Karpas-422 (cell line): ENCODE data around the gene MYO18A. TPM values are rescaled to one million over a fixed set of nuclear protein-coding genes. Genes with fewer than 3 reads are reported as not detected.
A peak's percentile ranks its signal among the peaks of the same experiment; 100 is the strongest.
"Not testable (repeated sequence)": the region's sequence is repeated elsewhere in the genome, so short reads cannot be mapped to it uniquely, and the experiment has no call there.

Source experiments
- DNase-seq: peaks from one replicate; pipeline ENCODE4 v3.0.0-alpha.2; 2015
- H2AFZ ChIP-seq: fragments of 200-600 bp; sonication (generic); 2 replicates; pipeline ENCODE4 v1.6.1; 2014; ENCODE audit warnings: antibody characterized with exemption, low read length, mixed read lengths
- H3K27ac ChIP-seq: fragments of 200-600 bp; sonication (generic); 2 replicates; pipeline ENCODE4 v1.5.1; 2014; ENCODE audit warnings: mild to moderate bottlenecking, low read length, moderate library complexity
- H3K27me3 ChIP-seq: fragments of 200-600 bp; sonication (generic); 2 replicates; pipeline ENCODE4 v1.6.1; 2014; ENCODE audit warnings: low read length, mixed read lengths
- H3K36me3 ChIP-seq: fragments of 200-600 bp; sonication (generic); 2 replicates; pipeline ENCODE4 v1.6.1; 2014; ENCODE audit warnings: low read length, mixed read lengths; ENCODE audit not compliant: insufficient read depth
- H3K4me1 ChIP-seq: fragments of 200-600 bp; sonication (generic); 2 replicates; pipeline ENCODE4 v1.6.1; 2014; ENCODE audit warnings: mild to moderate bottlenecking, low read length, mixed read lengths
- H3K4me2 ChIP-seq: fragments of 200-600 bp; sonication (generic); 2 replicates; pipeline ENCODE4 v1.6.1; 2014; ENCODE audit warnings: low read length, low read depth, mild to moderate bottlenecking; ENCODE audit not compliant: poor library complexity, severe bottlenecking
- H3K4me3 ChIP-seq: fragments of 200-600 bp; sonication (generic); 2 replicates; pipeline ENCODE4 v1.5.1; 2014; ENCODE audit warnings: mild to moderate bottlenecking, antibody characterized with exemption, low read length, mixed read lengths
- H3K79me2 ChIP-seq: fragments of 200-600 bp; sonication (generic); 2 replicates; pipeline ENCODE4 v1.6.1; 2014; ENCODE audit warnings: mild to moderate bottlenecking, low read length, mixed read lengths
- H3K9ac ChIP-seq: fragments of 200-600 bp; sonication (generic); 2 replicates; pipeline ENCODE4 v1.6.0; 2014; ENCODE audit warnings: low read length
- H3K9me2 ChIP-seq: fragments of 200-600 bp; sonication (generic), shearing (Covaris generic); replicated peaks from 2 replicates; pipeline ENCODE4 v1.6.0; 2014; ENCODE audit warnings: mild to moderate bottlenecking, low read length, moderate library complexity; ENCODE audit not compliant: insufficient read depth
- H3K9me3 ChIP-seq: fragments of 300-700, 200-600 bp; sonication (generic); 2 replicates; pipeline ENCODE4 v1.6.1; 2014; ENCODE audit warnings: low read length, mixed read lengths
- H4K20me1 ChIP-seq: fragments of 200-600 bp; sonication (generic); 2 replicates; pipeline ENCODE4 v1.6.1; 2014; ENCODE audit warnings: mild to moderate bottlenecking, antibody characterized with exemption, low read length, low read depth; ENCODE audit not compliant: insufficient read depth
- total RNA-seq: library from RNA; depleted of rRNA; stranded (reverse); fragments of >200 nt; shearing (Covaris generic); gene quantifications from 2 replicates; pipeline ENCODE4 v1.2.3, GENCODE V29; 2014; ENCODE audit warnings: low replicate concordance

Gene MYO18A
- total RNA-seq, 1 experiment from 2014 or later = 16.4 TPM

DNA sequence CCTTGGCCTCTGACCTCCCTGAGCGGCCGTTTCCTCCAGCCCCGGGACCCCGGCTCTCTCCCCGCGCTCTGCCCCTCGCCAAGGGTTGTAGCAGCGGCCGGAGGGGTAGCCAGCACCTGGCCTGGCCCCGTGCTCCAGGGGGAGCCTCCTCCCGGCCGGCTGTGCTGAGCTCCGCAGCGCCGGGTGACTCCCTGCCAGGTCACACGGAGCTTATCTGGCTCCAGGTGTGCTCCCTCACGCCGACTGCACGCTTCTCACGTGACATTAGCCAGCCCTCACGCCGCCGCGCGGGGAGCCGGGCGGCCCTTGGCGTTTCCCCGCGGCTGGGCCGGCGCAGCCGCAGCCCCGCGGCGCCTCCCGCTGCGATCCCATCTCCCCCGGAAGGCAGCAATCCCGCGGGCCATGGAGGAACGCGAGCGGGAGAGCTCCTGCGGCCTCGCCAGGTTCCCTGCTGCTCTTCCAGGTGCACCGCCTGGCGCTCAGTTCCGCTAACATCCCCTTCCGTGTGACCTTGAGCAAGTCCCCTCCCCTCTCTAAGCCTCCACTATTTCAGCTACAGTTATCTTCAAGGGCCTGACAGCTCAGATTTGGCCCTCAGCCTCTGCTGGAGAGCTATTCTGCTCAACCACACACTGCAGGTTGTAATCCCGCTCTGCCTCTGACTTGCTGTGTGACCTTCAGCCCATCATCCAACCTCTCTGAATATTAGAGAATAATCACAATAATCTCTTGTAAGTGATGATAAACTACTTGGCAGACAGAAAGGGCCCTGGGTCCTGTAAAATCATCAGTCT, 3.4 kb downstream of the MYO18A start:
- Histone ChIP-seq H3K27ac (no peak overlapping the region), H4K20me1 (no peaks in the 10 kb centered on the region), H3K4me2 (peak overlapping the region; percentile 85), H3K4me3 (peak overlapping the region; percentile 72), H3K27me3 (no peaks in the 10 kb centered on the region), H2AFZ (peak overlapping the region; percentile 93), H3K4me1 (peaks cover 26% of the 10 kb centered on the region), H3K79me2 (no peaks in the 10 kb centered on the region), H3K36me3 (no peaks in the 10 kb centered on the region), H3K9ac (peak overlapping the region; percentile 67), H3K9me2 (no peaks in the 10 kb centered on the region), H3K9me3 (no peaks in the 10 kb centered on the region)
- peak; percentile 78 for DNase-seq

DNA sequence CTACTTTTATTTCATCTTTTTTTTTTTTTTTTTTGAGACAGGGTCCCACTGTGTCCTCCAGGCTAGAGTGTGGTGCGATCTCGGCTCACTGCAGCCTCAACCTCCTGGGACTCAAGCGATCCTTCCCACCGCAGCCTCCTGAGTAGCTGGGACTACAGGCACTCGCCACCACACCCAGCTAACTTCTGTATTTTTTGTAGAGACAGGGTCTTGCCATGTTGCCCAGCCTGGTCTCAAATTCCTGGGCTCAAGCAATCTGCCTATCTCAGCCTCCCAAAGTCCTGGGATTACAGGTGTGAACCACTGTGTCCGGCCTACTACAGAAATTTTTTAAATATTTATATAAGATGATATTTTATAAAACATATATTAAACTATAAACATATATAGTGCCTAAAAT, 4.8 kb downstream of the MYO18A start:
- no peak for DNase-seq
- Histone ChIP-seq H3K9ac (no peak overlapping the region), H3K36me3 (no peaks in the 10 kb centered on the region), H4K20me1 (no peaks in the 10 kb centered on the region), H3K27ac (no peak overlapping the region), H3K4me3 (no peak overlapping the region), H3K27me3 (no peaks in the 10 kb centered on the region), H2AFZ (no peak overlapping the region), H3K9me3 (no peaks in the 10 kb centered on the region), H3K4me2 (no peak overlapping the region), H3K4me1 (peaks cover 20% of the 10 kb centered on the region), H3K9me2 (no peaks in the 10 kb centered on the region), H3K79me2 (no peaks in the 10 kb centered on the region)

DNA sequence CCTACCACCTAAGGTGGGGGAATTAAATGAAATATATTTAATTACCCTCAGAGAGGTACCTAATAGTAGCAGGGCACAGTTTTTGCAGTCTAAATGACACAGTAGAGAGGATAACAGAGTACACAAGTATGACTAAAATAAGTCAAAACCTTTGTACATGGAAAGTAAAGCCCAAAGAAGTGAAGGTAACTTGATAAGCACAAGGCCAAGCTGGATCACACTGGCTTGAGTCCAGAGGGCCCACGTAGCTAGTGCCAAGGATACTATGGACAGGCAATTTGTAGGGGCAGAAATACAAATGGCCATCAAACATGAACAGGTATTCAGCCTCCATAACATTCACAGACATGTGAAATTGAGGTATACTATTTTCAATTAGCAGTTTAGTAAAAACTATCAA, 7.6 kb downstream of the MYO18A start:
- no peaks in the 10 kb centered on the region for H3K9me3 ChIP-seq
- H4K20me1 ChIP-seq = no peaks in the 10 kb centered on the region
- H3K36me3 ChIP-seq = no peaks in the 10 kb centered on the region
- DNase-seq = no peak
- H3K4me2 ChIP-seq = no peak overlapping the region
- no peaks in the 10 kb centered on the region for H3K79me2 ChIP-seq
- H3K9me2 ChIP-seq = no peaks in the 10 kb centered on the region
- H3K27ac ChIP-seq = no peak overlapping the region
- H3K27me3 ChIP-seq = no peaks in the 10 kb centered on the region
- peaks cover 14% of the 10 kb centered on the region for H3K4me1 ChIP-seq
- H3K9ac ChIP-seq = no peak overlapping the region
- no peak overlapping the region for H2AFZ ChIP-seq
- no peak overlapping the region for H3K4me3 ChIP-seq

DNA sequence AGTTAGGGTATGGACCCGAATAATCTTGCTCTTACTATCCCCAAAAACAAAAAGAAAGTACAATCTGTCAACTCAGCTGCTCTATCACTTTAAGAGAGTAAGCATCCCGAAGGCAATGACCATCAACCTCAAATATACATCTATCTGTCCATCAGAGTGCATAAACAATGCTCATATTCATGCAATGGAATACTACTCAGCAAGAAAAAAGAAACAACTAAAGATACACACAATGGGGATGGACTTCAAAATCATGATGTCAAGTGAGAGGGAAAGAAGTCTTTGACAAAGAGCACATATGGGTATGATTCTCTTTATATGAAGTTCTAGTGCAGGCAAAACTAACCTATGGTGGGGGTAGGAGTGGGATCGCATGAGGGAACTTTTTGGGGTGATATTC, 9.5 kb downstream of the MYO18A start:
- no peak overlapping the region for H3K4me2 ChIP-seq
- H3K9ac ChIP-seq = no peak overlapping the region
- H2AFZ ChIP-seq = no peak overlapping the region
- no peaks in the 10 kb centered on the region for H3K4me1 ChIP-seq
- no peaks in the 10 kb centered on the region for H3K27me3 ChIP-seq
- H3K79me2 ChIP-seq = no peaks in the 10 kb centered on the region
- H3K36me3 ChIP-seq = no peaks in the 10 kb centered on the region
- H3K4me3 ChIP-seq = no peak overlapping the region
- no peak for DNase-seq
- no peaks in the 10 kb centered on the region for H3K9me2 ChIP-seq
- no peaks in the 10 kb centered on the region for H3K9me3 ChIP-seq
- no peaks in the 10 kb centered on the region for H4K20me1 ChIP-seq
- H3K27ac ChIP-seq = no peak overlapping the region

DNA sequence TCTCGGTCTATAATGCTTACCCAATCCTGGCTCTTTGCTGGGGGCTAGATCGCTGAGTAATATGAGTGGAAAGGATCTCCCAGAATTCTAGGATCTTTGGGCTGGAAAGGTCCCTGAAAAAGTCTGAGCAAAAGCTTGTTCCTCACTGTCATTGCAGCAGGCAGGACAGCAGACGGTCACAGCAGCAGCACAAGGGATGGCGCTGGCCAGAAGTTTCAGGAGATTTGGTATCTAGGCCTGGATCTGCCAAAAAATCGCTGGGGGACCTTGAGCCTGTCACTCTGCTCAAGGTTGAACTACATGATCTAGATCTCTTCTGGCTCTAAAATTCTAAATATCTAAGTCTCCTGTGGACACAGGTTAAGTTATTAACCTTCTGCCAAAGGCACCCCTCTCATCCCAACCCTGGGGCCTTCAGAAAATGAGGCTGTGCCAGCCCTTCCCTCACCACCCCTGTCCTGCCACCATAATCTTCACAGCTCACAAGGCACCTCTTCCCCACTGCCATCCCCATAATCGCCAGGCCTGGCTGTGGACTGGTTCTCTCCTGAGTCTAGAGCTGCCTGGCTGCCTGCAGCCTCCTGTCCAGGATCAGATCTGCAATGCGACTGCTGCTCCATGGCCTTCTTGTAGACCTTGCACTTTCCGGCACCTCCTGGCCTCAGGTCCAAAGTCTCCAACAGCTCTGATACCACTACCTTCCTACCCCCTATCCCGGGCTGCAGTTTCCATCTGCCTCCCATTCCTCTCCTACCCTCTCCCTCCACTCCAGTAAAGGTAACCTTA, 10.2 kb downstream of the MYO18A start:
- Histone ChIP-seq H3K9me3 (no peaks in the 10 kb centered on the region), H4K20me1 (no peaks in the 10 kb centered on the region), H3K27ac (no peak overlapping the region), H2AFZ (no peak overlapping the region), H3K36me3 (no peaks in the 10 kb centered on the region), H3K79me2 (no peaks in the 10 kb centered on the region), H3K9ac (no peak overlapping the region), H3K27me3 (no peaks in the 10 kb centered on the region), H3K4me1 (no peaks in the 10 kb centered on the region), H3K4me3 (no peak overlapping the region), H3K9me2 (no peaks in the 10 kb centered on the region), H3K4me2 (no peak overlapping the region)
- DNase-seq = no peak

DNA sequence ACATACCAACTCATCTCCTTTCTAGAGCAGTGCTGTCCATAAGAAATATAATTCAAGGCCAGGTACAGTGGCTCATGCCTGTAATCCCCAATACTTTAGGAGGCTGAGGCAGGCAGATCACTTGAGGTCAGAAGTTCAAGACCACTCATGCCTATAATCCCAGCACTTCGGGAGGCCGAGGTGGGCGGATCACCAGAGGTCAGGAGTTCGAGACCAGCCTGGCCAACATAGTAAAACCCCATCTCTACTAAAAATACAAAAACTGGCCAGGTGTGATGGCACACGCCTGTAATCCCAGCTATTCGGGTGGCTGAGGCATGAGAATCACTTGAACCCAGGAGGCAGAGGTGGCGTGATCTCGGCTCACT, 11.5 kb downstream of the MYO18A start:
- H4K20me1 ChIP-seq, H3K9me2 ChIP-seq, H3K79me2 ChIP-seq, H3K4me3 ChIP-seq, H3K27me3 ChIP-seq, H3K9me3 ChIP-seq, H2AFZ ChIP-seq, H3K4me2 ChIP-seq, DNase-seq, H3K9ac ChIP-seq, H3K27ac ChIP-seq, H3K4me1 ChIP-seq, H3K36me3 ChIP-seq: not testable (repeated sequence)

DNA sequence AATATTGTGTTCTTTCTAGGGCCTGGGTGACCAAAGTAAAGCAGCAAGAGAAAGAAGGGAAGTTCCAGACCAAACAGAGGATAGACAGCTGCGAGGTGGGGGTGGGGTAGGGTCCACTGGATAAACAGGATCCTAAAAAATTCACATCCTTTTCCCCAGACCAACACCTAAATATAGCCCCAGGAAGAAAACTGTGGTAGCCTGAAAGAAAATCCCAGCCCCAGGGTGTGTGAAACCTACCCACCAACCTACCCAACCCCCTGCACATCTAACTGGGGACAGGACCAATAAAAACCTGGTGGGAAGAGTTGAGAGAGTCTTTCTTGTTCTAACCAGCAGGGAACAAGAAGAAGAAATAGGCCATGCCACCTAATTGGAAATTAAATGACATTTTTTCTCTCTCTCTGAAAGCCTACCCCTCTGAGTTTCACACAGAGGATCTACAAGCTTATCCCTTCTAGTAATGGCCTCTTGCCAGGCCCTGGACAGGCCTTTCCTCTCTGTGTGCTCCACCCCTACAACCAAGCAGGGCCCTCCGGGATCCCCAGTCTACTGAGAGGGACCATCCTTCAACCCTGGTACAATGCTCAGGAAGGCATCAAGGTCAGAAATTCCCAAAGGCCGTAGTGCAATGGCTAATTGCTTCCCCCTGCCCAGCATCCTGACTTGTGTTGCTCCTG, 12.0 kb downstream of the MYO18A start:
- no peak overlapping the region for H3K9ac ChIP-seq
- H3K4me1 ChIP-seq = no peaks in the 10 kb centered on the region
- H3K9me3 ChIP-seq = no peaks in the 10 kb centered on the region

DNA sequence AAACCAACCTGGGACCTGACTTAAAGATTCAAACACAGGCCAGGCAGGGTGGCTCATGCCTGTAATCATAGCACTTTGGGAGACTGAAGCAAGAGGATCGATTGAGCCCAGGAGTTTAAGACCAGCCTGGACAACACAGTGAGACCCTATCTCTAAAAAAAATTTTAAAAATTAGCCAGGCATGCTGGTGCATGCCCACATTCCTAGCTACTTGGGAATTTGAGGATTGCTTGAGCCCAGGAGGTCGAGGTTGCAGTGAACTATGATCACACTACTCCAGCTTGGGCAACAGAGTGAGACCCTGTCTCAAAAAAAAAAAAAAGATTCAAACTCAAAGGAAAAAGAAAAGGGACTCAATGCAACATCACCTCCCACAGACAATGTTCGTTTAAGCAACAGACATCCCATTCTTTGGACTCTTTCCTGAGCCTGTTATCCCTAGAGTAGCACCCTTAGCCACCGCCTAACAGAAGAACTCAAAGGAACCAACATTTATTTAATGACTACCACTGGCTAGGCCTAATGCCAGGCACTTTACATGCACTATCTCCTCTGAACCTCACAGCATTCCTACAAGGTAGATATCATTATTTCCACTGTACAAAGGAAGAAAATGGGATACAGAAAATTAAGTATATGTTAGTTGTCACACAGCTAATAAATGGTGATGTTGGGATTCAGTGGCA, 12.7 kb downstream of the MYO18A start:
- no peak for DNase-seq
- no peak overlapping the region for H2AFZ ChIP-seq
- no peaks in the 10 kb centered on the region for H3K9me3 ChIP-seq
- no peaks in the 10 kb centered on the region for H3K79me2 ChIP-seq
- H3K9me2 ChIP-seq = no peaks in the 10 kb centered on the region
- H4K20me1 ChIP-seq = no peaks in the 10 kb centered on the region
- no peak overlapping the region for H3K9ac ChIP-seq
- no peak overlapping the region for H3K27ac ChIP-seq
- H3K4me1 ChIP-seq = no peaks in the 10 kb centered on the region
- H3K4me2 ChIP-seq = no peak overlapping the region
- H3K36me3 ChIP-seq = no peaks in the 10 kb centered on the region
- no peaks in the 10 kb centered on the region for H3K27me3 ChIP-seq
- H3K4me3 ChIP-seq = no peak overlapping the region

More for the DNA sequence above, 12.0 kb downstream of the MYO18A start:
- Histone ChIP-seq H4K20me1 (no peaks in the 10 kb centered on the region), H2AFZ (no peak overlapping the region), H3K27me3 (no peaks in the 10 kb centered on the region), H3K9me2 (no peaks in the 10 kb centered on the region), H3K4me3 (no peak overlapping the region), H3K27ac (no peak overlapping the region), H3K79me2 (no peaks in the 10 kb centered on the region), H3K4me2 (no peak overlapping the region), H3K36me3 (no peaks in the 10 kb centered on the region)
- no peak for DNase-seq
